ENCODE results near the gene MLLT3.

MLLT3 gene

DNA sequence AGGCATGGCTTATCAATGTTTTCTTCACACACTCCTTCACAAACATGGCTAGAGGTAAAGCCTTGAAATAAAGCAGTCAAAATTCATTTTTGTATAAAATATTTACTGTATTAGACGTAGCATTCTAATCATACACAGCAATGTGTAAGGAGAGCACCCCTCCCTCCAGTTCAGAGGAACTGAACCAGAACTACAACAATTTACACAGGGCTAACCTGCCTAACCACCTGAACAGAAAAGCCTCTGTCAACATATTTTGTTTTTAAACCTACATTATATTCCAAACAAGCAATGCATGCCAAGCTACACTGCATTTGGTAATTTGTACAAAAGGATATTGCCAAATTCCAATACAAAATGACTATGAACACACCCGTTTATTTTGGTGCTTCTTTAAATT is 41.6 kb downstream of the MLLT3 start:
- TF ChIP-seq CTCF (IDR thresholded peaks at IDR 0.05; ENCODE audit: low read depth, low read length, missing control alignments): no peak
- in situ Hi-C loops (cut with HindIII; ENCODE audit: low sequenced_read_pairs): no loop called here
- no peak for DNase-seq (ENCODE audit: low read depth)
- no peak overlapping the region for H3K4me3 ChIP-seq (ENCODE audit: low read depth, low read length)

GRCh38 chr9:20579524-20580314 is 42.6 kb downstream of the MLLT3 start:
- no peak overlapping the region for H3K4me3 ChIP-seq (ENCODE audit: low read depth, low read length)
- no peak for DNase-seq (ENCODE audit: low read depth)
- in situ Hi-C loops (cut with HindIII; ENCODE audit: low sequenced_read_pairs): no loop called here
- no peak for TF ChIP-seq CTCF (IDR thresholded peaks at IDR 0.05; ENCODE audit: low read depth, low read length, missing control alignments)

- no peak for TF ChIP-seq CTCF (IDR thresholded peaks at IDR 0.05; ENCODE audit: low read depth, low read length, missing control alignments)
- DNase-seq (ENCODE audit: low read depth): no peak
- in situ Hi-C loops (cut with HindIII; ENCODE audit: low sequenced_read_pairs): no loop called here
- no peak overlapping the region for H3K4me3 ChIP-seq (ENCODE audit: low read depth, low read length)
Measured at GRCh38 chr9:20573023-20573422, 49.3 kb downstream of the MLLT3 start.

DNA sequence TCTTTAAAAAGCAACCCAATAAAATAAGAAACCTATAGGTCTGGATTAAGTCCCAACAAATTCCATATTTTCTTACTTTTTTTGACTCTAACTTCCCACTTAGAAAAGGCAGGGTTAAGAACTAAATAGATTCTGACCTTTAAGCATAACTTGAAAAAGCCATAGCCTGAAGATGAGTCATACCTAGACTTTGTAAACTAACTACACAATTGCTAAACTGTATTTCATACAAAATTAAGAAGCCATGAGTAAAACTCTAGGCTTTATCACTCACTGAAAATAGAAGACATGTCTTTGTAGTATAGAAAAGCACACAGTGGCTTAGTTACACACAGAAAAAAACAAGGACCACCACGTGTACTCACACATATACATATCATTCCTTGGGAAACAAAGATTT is 51.5 kb downstream of the MLLT3 start:
- no peak for DNase-seq (ENCODE audit: low read depth)
- in situ Hi-C loops (cut with HindIII; ENCODE audit: low sequenced_read_pairs): no loop called here
- no peak for TF ChIP-seq CTCF (IDR thresholded peaks at IDR 0.05; ENCODE audit: low read depth, low read length, missing control alignments)
- H3K4me3 ChIP-seq (ENCODE audit: low read depth, low read length): no peak overlapping the region

- H3K4me3 ChIP-seq (ENCODE audit: low read depth, low read length): no peak overlapping the region
- TF ChIP-seq CTCF (IDR thresholded peaks at IDR 0.05; ENCODE audit: low read depth, low read length, missing control alignments): no peak
- in situ Hi-C loops (cut with HindIII; ENCODE audit: low sequenced_read_pairs): no loop called here
- DNase-seq (ENCODE audit: low read depth): no peak
Measured at GRCh38 chr9:20570087-20570486, 52.2 kb downstream of the MLLT3 start.

DNA sequence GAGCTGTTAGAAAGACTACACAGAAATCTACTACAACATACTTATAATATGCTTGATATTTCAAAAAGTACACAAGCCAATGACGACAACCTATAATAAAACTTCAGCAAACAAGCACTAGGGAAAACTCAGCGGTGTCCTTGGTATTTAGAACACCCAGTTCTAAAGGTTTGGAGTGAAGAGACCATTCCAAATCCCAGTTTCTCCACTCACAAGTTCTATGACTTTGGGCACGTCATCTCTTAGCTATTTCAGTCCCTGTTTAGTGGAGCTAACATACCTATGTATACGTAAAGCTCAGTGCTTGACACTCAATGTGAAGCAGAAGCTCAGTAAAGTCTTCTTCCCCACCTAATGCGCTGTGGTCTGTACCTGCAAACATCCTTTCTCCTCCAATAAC is 52.8 kb downstream of the MLLT3 start:
- TF ChIP-seq CTCF (IDR thresholded peaks at IDR 0.05; ENCODE audit: low read depth, low read length, missing control alignments): no peak
- in situ Hi-C loops (cut with HindIII; ENCODE audit: low sequenced_read_pairs): no loop called here
- no peak overlapping the region for H3K4me3 ChIP-seq (ENCODE audit: low read depth, low read length)
- no peak for DNase-seq (ENCODE audit: low read depth)
